HL-60 (cell line): ENCODE measurements around the gene ZNF598.

Experiments
- POLR2AphosphoS5 ChIP-seq: IDR thresholded peaks from 2 replicates; pipeline ENCODE4 v1.6.1; 2012; ENCODE audit warnings: low read depth
- REST ChIP-seq: IDR thresholded peaks from 2 replicates; pipeline ENCODE4 v1.6.1; 2012; ENCODE audit warnings: low read depth; ENCODE audit not compliant: insufficient replicate concordance
- SPI1 ChIP-seq: IDR thresholded peaks from 2 replicates; pipeline ENCODE4 v1.6.1; 2012; ENCODE audit warnings: low read depth, mild to moderate bottlenecking, borderline replicate concordance
- TF ChIP-seq, protein P1 (sequence below): IDR thresholded peaks from one replicate; pipeline ENCODE4 v1.5.1; 2011; ENCODE audit warnings: low read length, control low read depth, inconsistent platforms; ENCODE audit not compliant: insufficient read depth

GRCh38 chr16:1972490-1972877, 37.1 kb downstream of the ZNF598 start:
- no peak for TF ChIP-seq POLR2AphosphoS5
- TF ChIP-seq, protein P1, sequence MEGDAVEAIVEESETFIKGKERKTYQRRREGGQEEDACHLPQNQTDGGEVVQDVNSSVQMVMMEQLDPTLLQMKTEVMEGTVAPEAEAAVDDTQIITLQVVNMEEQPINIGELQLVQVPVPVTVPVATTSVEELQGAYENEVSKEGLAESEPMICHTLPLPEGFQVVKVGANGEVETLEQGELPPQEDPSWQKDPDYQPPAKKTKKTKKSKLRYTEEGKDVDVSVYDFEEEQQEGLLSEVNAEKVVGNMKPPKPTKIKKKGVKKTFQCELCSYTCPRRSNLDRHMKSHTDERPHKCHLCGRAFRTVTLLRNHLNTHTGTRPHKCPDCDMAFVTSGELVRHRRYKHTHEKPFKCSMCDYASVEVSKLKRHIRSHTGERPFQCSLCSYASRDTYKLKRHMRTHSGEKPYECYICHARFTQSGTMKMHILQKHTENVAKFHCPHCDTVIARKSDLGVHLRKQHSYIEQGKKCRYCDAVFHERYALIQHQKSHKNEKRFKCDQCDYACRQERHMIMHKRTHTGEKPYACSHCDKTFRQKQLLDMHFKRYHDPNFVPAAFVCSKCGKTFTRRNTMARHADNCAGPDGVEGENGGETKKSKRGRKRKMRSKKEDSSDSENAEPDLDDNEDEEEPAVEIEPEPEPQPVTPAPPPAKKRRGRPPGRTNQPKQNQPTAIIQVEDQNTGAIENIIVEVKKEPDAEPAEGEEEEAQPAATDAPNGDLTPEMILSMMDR, result no peak
- no peak for TF ChIP-seq SPI1
- TF ChIP-seq REST, result no peak
